ENCODE results near the gene BICC1.

DNA sequence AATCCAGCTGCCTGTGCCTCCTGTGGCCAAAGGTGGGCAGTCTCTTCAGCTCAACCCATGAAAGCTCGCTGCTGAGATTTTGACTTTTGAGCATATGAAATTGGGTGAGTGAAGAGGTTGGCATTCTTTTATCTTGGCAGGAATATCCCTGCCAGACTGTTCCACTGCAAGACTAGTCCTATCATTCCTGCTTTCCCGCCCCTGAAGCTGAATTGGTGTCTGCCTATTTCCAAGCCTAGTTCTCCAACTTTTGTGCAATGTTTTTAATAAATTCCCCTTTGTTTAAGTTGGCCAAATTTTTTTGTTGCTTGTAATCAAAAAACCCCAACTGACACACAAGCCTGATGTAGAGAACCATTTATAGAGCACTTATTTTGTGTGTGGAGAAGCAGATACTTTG is 34.8 kb upstream of the BICC1 start:
- TF ChIP-seq CTCF (IDR thresholded peaks at IDR 0.05 in 4 of 5, conservative IDR thresholded peaks at IDR 0.05 in 1 of 5), result no peak
- no peak for TF ChIP-seq POLR2A (IDR thresholded peaks at IDR 0.05)
